GM18519 (cell line): ENCODE measurements around the gene VSIG10L2.

Experiments
- ATAC-seq: cut with Tn5 transposase; IDR thresholded peaks from one replicate; pipeline ENCODE4 v1.9.1; 2021; ENCODE audit warnings: mild to moderate bottlenecking, moderate library complexity; ENCODE audit not compliant: unreplicated experiment, low FRiP score

VSIG10L2 gene

GRCh38 chr11:125926682-125927081 is 19.2 kb upstream of the VSIG10L2 start:
- no peak for ATAC-seq

- ATAC-seq, result no peak
Measured at GRCh38 chr11:125929445-125930075, 16.3 kb upstream of the VSIG10L2 start.

GRCh38 chr11:125930076-125930450 is 15.8 kb upstream of the VSIG10L2 start:
- ATAC-seq, result no peak

GRCh38 chr11:125931116-125931515 is 14.7 kb upstream of the VSIG10L2 start:
- no peak for ATAC-seq

- no peak for ATAC-seq
Measured at GRCh38 chr11:125931668-125932067, 14.2 kb upstream of the VSIG10L2 start.

- no peak for ATAC-seq
Measured at GRCh38 chr11:125932301-125932700, 13.5 kb upstream of the VSIG10L2 start.

GRCh38 chr11:125933030-125933813 is 12.6 kb upstream of the VSIG10L2 start:
- no peak for ATAC-seq

- no peak for ATAC-seq
Measured at GRCh38 chr11:125934473-125934872, 11.4 kb upstream of the VSIG10L2 start.

GRCh38 chr11:125935056-125935455 is 10.8 kb upstream of the VSIG10L2 start:
- ATAC-seq, result no peak

- ATAC-seq, result no peak
Measured at GRCh38 chr11:125935618-125936199, 10.1 kb upstream of the VSIG10L2 start.

GRCh38 chr11:125938418-125938817 is 7.4 kb upstream of the VSIG10L2 start:
- no peak for ATAC-seq

- no peak for ATAC-seq
Measured at GRCh38 chr11:125939081-125939521, 6.7 kb upstream of the VSIG10L2 start.

GRCh38 chr11:125940145-125940544 is 5.7 kb upstream of the VSIG10L2 start:
- no peak for ATAC-seq

- no peak for ATAC-seq
Measured at GRCh38 chr11:125941267-125941618, 4.6 kb upstream of the VSIG10L2 start.

- ATAC-seq, result no peak
Measured at GRCh38 chr11:125941619-125942611, 3.9 kb upstream of the VSIG10L2 start.

GRCh38 chr11:125942771-125943428 is 2.9 kb upstream of the VSIG10L2 start:
- ATAC-seq, result no peak

- ATAC-seq, result no peak
Measured at GRCh38 chr11:125943661-125944349, 2.0 kb upstream of the VSIG10L2 start.

- no peak for ATAC-seq
Measured at GRCh38 chr11:125944350-125945010, 1.4 kb upstream of the VSIG10L2 start.
